Left ventricle myocardium inferior (tissue), 1 donor: ENCODE measurements around the gene CCL15. TPM values are rescaled to one million over a fixed set of nuclear protein-coding genes. Genes with fewer than 3 reads are reported as not detected.
"Not testable (repeated sequence)": the region's sequence is repeated elsewhere in the genome, so short reads cannot be mapped to it uniquely, and the experiment has no call there.

Experiments
- DNase-seq: peaks from one replicate; pipeline ENCODE4 v3.0.0-alpha.2; 2020
- H3K27ac ChIP-seq: fragments of 200-600 bp; replicated peaks from 2 replicates; pipeline ENCODE4 v1.8.0; 2021
- H3K27me3 ChIP-seq: fragments of 200-600 bp; 2 replicates; pipeline ENCODE4 v1.8.0; 2021; ENCODE audit warnings: low read depth
- H3K36me3 ChIP-seq: fragments of 200-600 bp; 2 replicates; pipeline ENCODE4 v1.8.0; 2021
- H3K4me1 ChIP-seq: fragments of 200-600 bp; 2 replicates; pipeline ENCODE4 v1.8.0; 2021
- H3K4me3 ChIP-seq: fragments of 200-600 bp; 2 replicates; pipeline ENCODE4 v1.8.0; 2021; ENCODE audit warnings: mild to moderate bottlenecking, moderate library complexity
- H3K9me3 ChIP-seq: fragments of 200-600 bp; replicated peaks from 2 replicates; pipeline ENCODE4 v1.8.0; 2021
- intact Hi-C: fragments of 100-400 bp; cut with micrococcal nuclease; formaldehyde crosslinking; loops from one replicate; pipeline ENCODE4 v1.11.0; 2022
- total RNA-seq: library from RNA; stranded (reverse); fragmentation: NEBNext Ultra II Directional; extraction: Animal tissue kit (Norgen Biotek cat#: 25700); gene quantifications from one replicate; pipeline ENCODE4 v1.2.1, GENCODE V29; 2021
- TF ChIP-seq, protein P1 (sequence below): fragments of 200-600 bp; IDR thresholded peaks from 2 replicates; pipeline ENCODE4 v1.8.0; 2021; ENCODE audit warnings: antibody characterized with exemption, mild to moderate bottlenecking, borderline replicate concordance
- donor health status: DM: no; HTN: yes; CAD: no; lungs with severe emphysema.

CCL15 gene
- total RNA-seq, 1 donor from 2014 or later: not detected

DNA sequence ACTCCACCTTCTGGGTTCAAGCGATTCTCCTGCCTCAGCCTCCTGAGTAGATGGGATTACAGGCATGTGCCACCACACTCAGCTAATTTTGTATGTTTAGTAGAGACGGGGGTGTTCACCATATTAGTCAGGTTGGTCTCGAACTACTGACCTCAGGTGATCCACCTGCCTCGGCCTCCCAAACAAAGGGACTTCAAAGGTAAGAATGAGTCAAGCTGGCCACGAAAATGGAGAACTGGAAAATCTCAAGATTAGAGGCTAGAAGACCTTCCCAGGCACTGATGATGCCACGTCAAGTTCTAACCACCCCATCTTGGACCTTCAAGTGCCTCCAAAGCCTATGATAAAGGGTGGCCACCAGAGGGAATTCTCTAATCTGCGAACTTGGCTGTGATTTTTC, 1.3 kb upstream of the CCL15 start:
- no peaks in the 10 kb centered on the region for H3K9me3 ChIP-seq
- TF ChIP-seq, protein P1, sequence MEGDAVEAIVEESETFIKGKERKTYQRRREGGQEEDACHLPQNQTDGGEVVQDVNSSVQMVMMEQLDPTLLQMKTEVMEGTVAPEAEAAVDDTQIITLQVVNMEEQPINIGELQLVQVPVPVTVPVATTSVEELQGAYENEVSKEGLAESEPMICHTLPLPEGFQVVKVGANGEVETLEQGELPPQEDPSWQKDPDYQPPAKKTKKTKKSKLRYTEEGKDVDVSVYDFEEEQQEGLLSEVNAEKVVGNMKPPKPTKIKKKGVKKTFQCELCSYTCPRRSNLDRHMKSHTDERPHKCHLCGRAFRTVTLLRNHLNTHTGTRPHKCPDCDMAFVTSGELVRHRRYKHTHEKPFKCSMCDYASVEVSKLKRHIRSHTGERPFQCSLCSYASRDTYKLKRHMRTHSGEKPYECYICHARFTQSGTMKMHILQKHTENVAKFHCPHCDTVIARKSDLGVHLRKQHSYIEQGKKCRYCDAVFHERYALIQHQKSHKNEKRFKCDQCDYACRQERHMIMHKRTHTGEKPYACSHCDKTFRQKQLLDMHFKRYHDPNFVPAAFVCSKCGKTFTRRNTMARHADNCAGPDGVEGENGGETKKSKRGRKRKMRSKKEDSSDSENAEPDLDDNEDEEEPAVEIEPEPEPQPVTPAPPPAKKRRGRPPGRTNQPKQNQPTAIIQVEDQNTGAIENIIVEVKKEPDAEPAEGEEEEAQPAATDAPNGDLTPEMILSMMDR: no peak
- no peak for DNase-seq
- peaks cover 23% of the 10 kb centered on the region for H3K27me3 ChIP-seq
- H3K36me3 ChIP-seq: no peaks in the 10 kb centered on the region
- intact Hi-C loops: no loop called here
- peaks cover 5% of the 10 kb centered on the region for H3K4me1 ChIP-seq
- H3K4me3 ChIP-seq: no peak overlapping the region
- no peak overlapping the region for H3K27ac ChIP-seq

DNA sequence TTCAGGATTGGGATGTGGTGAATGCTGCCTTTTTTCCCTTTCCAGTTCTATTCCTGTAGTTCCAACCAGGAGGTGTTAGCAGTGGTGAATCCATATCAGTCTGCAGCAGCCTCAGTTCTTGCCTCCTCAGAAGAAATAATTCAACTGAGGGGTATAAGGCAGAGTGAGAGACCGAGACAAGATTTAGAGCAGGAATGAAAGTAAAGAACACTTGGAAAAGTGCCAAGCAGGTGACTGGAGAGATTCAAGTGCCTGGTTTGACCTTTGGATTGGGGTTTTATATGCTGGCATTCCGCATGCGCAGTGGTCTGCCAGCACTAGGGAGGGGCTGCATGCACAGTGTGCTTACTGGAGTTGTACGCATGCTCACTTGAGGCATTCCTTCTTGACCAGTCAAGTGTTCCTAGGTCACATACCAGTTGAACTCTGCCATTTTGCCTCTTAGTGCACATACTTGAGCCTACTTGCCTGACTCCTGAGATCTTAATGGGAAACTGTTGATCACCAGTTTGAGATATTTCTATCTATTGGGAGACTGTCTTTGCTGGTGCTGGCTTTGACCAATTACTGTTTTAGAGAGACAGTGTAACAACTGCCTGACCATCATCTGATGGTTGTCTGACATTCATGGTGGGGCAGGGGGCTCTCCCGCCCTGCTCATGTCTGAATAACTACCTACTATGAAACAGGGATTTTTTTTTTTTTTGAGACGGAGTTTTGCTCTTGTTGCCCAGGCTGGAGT, 680 bp upstream of the CCL15 start:
- H3K36me3 ChIP-seq: no peaks in the 10 kb centered on the region
- TF ChIP-seq, protein P1: no peak
- peaks cover 23% of the 10 kb centered on the region for H3K27me3 ChIP-seq
- no peak overlapping the region for H3K27ac ChIP-seq
- DNase-seq: no peak
- no peaks in the 10 kb centered on the region for H3K9me3 ChIP-seq
- H3K4me3 ChIP-seq: no peak overlapping the region
- intact Hi-C loops: no loop called here
- peaks cover 5% of the 10 kb centered on the region for H3K4me1 ChIP-seq

DNA sequence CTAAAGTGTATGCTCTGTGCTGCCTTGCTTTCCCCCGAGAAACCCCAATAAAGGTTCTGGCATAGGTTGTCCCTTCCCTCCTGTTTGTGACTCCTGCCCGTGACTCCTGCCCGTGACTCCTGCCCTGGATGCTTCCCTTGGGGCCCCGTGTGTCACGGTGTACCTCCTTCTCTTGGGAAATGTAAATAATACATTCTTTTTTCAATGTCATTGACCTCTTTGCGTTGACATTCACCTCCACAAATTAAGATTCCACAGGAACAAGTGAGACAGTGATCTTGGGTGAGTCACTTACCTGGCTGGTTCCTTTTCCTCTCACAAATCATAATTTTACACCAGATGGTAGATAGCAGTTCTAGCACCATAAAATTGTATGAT, 632 bp downstream of the CCL15 start:
- peaks cover 11% of the 10 kb centered on the region for H3K27me3 ChIP-seq
- H3K27ac ChIP-seq: no peak overlapping the region
- H3K9me3 ChIP-seq: no peaks in the 10 kb centered on the region
- H3K36me3 ChIP-seq: no peaks in the 10 kb centered on the region
- no peak overlapping the region for H3K4me3 ChIP-seq
- peaks cover 5% of the 10 kb centered on the region for H3K4me1 ChIP-seq
- TF ChIP-seq, protein P1: no peak
- DNase-seq: no peak
- intact Hi-C loops: no loop called here

DNA sequence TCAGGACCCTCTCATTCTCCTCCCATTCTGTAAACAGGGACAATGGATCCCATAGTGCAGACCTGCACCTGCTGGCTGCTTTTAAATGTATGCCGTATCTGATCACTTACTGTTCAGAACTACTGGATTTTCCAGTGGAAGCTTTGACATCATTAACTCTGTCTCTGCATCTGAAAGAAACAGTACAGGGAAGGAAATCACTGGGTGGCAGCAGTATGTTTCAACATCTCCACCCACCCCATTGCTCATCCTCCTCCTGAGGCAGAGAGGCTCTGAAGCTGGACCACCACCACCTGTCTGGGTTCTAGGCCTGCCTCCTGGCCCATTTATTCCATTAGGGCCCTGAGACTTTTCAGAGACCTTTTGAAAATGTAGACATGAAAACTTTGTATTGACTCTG, 2.6 kb downstream of the CCL15 start:
- peaks cover 13% of the 10 kb centered on the region for H3K27me3 ChIP-seq
- peaks cover 14% of the 10 kb centered on the region for H3K9me3 ChIP-seq
- H3K36me3 ChIP-seq: no peaks in the 10 kb centered on the region
- intact Hi-C loops: no loop called here
- DNase-seq: no peak
- no peak overlapping the region for H3K4me3 ChIP-seq
- TF ChIP-seq, protein P1: no peak
- H3K27ac ChIP-seq: no peak overlapping the region
- peaks cover 5% of the 10 kb centered on the region for H3K4me1 ChIP-seq

DNA sequence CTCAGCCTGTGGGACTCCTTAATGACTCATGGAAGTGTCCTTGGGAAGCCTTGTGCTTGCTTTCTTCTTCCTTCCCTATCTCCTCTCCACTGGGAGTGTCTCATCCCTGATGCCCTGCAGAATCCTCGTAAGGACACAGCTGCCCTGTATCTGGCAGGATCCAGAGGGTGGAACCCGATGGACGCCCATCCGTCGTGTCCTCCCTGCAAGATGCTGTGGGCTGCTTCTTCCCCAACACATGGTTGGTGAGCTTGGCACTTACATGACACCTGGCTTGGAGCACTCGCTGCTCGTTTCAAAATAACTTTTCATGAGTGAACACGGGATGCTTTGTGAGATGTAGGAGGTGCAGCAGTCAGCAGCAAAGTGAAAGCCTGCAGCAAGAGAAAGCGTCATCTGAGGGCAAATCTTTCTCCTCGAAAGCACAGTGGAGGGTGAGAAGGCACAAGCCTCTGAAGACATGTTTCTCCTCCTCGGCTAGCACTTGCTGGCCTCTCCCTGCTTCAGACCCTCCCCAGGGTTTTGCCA, 3.3 kb downstream of the CCL15 start:
- intact Hi-C loops: no loop called here

DNA sequence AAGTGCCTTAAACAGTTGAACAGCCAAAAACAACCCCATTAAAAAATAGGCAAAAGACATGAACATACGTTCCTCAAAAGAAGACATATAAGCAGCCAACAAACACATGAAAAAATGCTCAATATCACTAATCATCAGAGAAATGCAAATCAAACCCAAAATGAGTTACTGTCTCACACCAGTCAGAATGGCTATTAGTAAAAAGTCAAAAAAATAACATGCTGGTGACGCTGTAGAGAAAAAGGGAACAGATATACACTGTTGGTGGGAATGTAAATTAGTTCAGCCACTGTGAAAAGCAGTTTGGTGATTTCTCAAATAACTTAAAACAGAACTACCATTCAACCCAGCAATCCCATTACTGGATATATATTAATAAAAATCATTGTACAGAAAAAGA, 6.0 kb downstream of the CCL15 start:
- H3K4me3 ChIP-seq, DNase-seq, H3K27ac ChIP-seq, intact Hi-C loops, H3K4me1 ChIP-seq, H3K36me3 ChIP-seq: not testable (repeated sequence)
- Histone ChIP-seq H3K9me3 (peaks cover 14% of the 10 kb centered on the region), H3K27me3 (peaks cover 28% of the 10 kb centered on the region)

More for the DNA sequence above, 3.3 kb downstream of the CCL15 start:
- Histone ChIP-seq H3K4me3 (no peak overlapping the region), H3K36me3 (no peaks in the 10 kb centered on the region), H3K27me3 (peaks cover 13% of the 10 kb centered on the region), H3K27ac (no peak overlapping the region), H3K4me1 (peaks cover 5% of the 10 kb centered on the region), H3K9me3 (peaks cover 14% of the 10 kb centered on the region)
- no peak for DNase-seq
- TF ChIP-seq, protein P1: no peak
